Glutamatergic neuron (in vitro differentiated cells): Measurements from ENCODE around the gene TBC1D17. TPM values are rescaled to one million over a fixed set of nuclear protein-coding genes. Genes with fewer than 3 reads are reported as not detected.

ENCODE experiments used
- DNase-seq: peaks from one replicate; pipeline ENCODE4 v3.0.0; 2022
- H3K27ac Mint-ChIP-seq: one replicate; pipeline ENCODE4 v1.8.0; 2020; ENCODE audit warnings: mild to moderate bottlenecking, mixed read lengths, inconsistent platforms; ENCODE audit not compliant: unreplicated experiment
- H3K27me3 Mint-ChIP-seq: one replicate; pipeline ENCODE4 v1.8.0; 2020; ENCODE audit warnings: mild to moderate bottlenecking, moderate library complexity, mixed read lengths, inconsistent platforms; ENCODE audit not compliant: unreplicated experiment
- H3K36me3 Mint-ChIP-seq: one replicate; pipeline ENCODE4 v1.8.0; 2020; ENCODE audit warnings: mild to moderate bottlenecking, mixed read lengths, inconsistent platforms; ENCODE audit not compliant: unreplicated experiment
- H3K4me1 Mint-ChIP-seq: one replicate; pipeline ENCODE4 v1.8.0; 2020; ENCODE audit warnings: mild to moderate bottlenecking, low read depth, mixed read lengths, inconsistent platforms; ENCODE audit not compliant: unreplicated experiment
- H3K4me3 Mint-ChIP-seq: one replicate; pipeline ENCODE4 v1.8.0; 2020; ENCODE audit warnings: mild to moderate bottlenecking, mixed read lengths, inconsistent platforms; ENCODE audit not compliant: unreplicated experiment
- H3K9me3 Mint-ChIP-seq: one replicate; pipeline ENCODE4 v1.8.0; 2020; ENCODE audit warnings: mild to moderate bottlenecking, moderate library complexity, mixed read lengths, inconsistent platforms; ENCODE audit not compliant: unreplicated experiment
- CTCF ChIP-seq: fragments of 200-600 bp; sonication (generic); IDR thresholded peaks from one replicate; pipeline ENCODE4 v1.5.0; 2021; ENCODE audit not compliant: partially characterized antibody, unreplicated experiment
- microRNA-seq: library from miRNA; unstranded; fragments of <30 nt; microRNA quantifications from one replicate; pipeline ENCODE4, GENCODE V29; 2020; ENCODE audit not compliant: unreplicated experiment
- total RNA-seq: library from RNA; stranded (reverse); fragmentation: NEBNext Ultra II Directional; extraction: Animal tissue kit (Norgen Biotek cat#: 25700); gene quantifications from one replicate; pipeline ENCODE4 v1.2.1, GENCODE V29; 2021; ENCODE audit not compliant: unreplicated experiment

TBC1D17 gene
- total RNA-seq, 1 donor from 2014 or later = 56.8 TPM

- Mint-ChIP-seq H3K9me3 (peaks cover 8% of the 10 kb centered on the region), H3K4me1 (peaks cover 5% of the 10 kb centered on the region), H3K4me3 (no peak overlapping the region), H3K36me3 (peaks cover 7% of the 10 kb centered on the region), H3K27me3 (peaks cover 4% of the 10 kb centered on the region), H3K27ac (no peak overlapping the region)
- no peak for TF ChIP-seq CTCF
- DNase-seq = no peak
Observed at GRCh38 chr19:49936549-49936948, 59.0 kb downstream of the TBC1D17 start.

- Mint-ChIP-seq H3K4me1 (no peaks in the 10 kb centered on the region), H3K36me3 (no peaks in the 10 kb centered on the region), H3K9me3 (peaks cover 2% of the 10 kb centered on the region), H3K27ac (no peak overlapping the region), H3K27me3 (peaks cover 4% of the 10 kb centered on the region), H3K4me3 (peak overlapping the region; percentile 5)
- TF ChIP-seq CTCF = peak; percentile 96
- peak; percentile 92 for DNase-seq
Observed at GRCh38 chr19:49937750-49938381, 60.4 kb downstream of the TBC1D17 start.

Small RNA genes within 50 kb of the gene (microRNA-seq; reads per million reads assigned to microRNA genes)
- gene MIR4749 (20.9 reads per million, percentile 59 among the genes with 10 or more reads in this experiment), gene MIR4750 (15.0 reads per million, percentile 55 among the genes with 10 or more reads in this experiment), gene MIR6800 (2.5 reads per million, percentile 17 among the genes with 10 or more reads in this experiment)

Other genes with a start within 250 kb of the TBC1D17 start
- gene RRAS, start 237.6 kb upstream of the TBC1D17 start, total RNA-seq = 4.7 TPM
- 84.4 TPM for gene SCAF1, start 235.5 kb upstream of the TBC1D17 start, total RNA-seq
- gene IRF3, start 211.8 kb upstream of the TBC1D17 start, total RNA-seq = 40.1 TPM
- 7.5 TPM for gene BCL2L12, start 211.8 kb upstream of the TBC1D17 start, total RNA-seq
- 177 TPM for gene PRMT1, start 200.4 kb upstream of the TBC1D17 start, total RNA-seq
- gene ADM5, start 188.1 kb upstream of the TBC1D17 start, total RNA-seq = 3.2 TPM
- 133 TPM for gene CPT1C, start 186.6 kb upstream of the TBC1D17 start, total RNA-seq
- gene TSKS, start 114.4 kb upstream of the TBC1D17 start, total RNA-seq = not detected
- gene AP2A1, start 110.7 kb upstream of the TBC1D17 start, total RNA-seq = 175 TPM
- 13.6 TPM for gene FUZ, start 64.4 kb upstream of the TBC1D17 start, total RNA-seq
- gene MED25, start 59.4 kb upstream of the TBC1D17 start, total RNA-seq = 51.0 TPM
- 342 TPM for gene PTOV1, start 26.5 kb upstream of the TBC1D17 start, total RNA-seq
- gene PNKP, start 10.1 kb upstream of the TBC1D17 start, total RNA-seq = 81.3 TPM
- 23.7 TPM for gene AKT1S1, start 347 bp upstream of the TBC1D17 start, total RNA-seq
- 0.59 TPM for gene IL4I1, start 19.2 kb downstream of the TBC1D17 start, total RNA-seq
- gene ATF5, start 51.5 kb downstream of the TBC1D17 start, total RNA-seq = 138 TPM
- gene NUP62, start 51.8 kb downstream of the TBC1D17 start, total RNA-seq = 65.4 TPM
- gene SIGLEC11, start 83.5 kb downstream of the TBC1D17 start, total RNA-seq = not detected
- 44.5 TPM for gene VRK3, start 147.7 kb downstream of the TBC1D17 start, total RNA-seq
- gene ZNF473, start 148.3 kb downstream of the TBC1D17 start, total RNA-seq = 13.4 TPM